Mesendoderm (in vitro differentiated cells): ENCODE results near the gene KPNA1.
"Not testable (repeated sequence)": the region's sequence is repeated elsewhere in the genome, so short reads cannot be mapped to it uniquely, and the experiment has no call there.

ENCODE experiments used
- DNase-seq: peaks from one replicate; pipeline ENCODE4 v3.0.0; 2013
- H2AK5ac ChIP-seq: 2 replicates; pipeline ENCODE4 v1.6.1; 2013; ENCODE audit warnings: low read length, inconsistent platforms
- H2BK120ac ChIP-seq: 2 replicates; pipeline ENCODE4 v1.6.1; 2013; ENCODE audit warnings: low read depth, mild to moderate bottlenecking, low read length, moderate library complexity, mixed read lengths
- H2BK15ac ChIP-seq: replicated peaks from 2 replicates; pipeline ENCODE4 v1.6.1; 2013; ENCODE audit warnings: low read depth, mild to moderate bottlenecking, moderate library complexity
- H2BK5ac ChIP-seq: 2 replicates; pipeline ENCODE4 v1.6.1; 2013; ENCODE audit warnings: low read length, inconsistent platforms
- H3K18ac ChIP-seq: 2 replicates; pipeline ENCODE4 v1.6.1; 2013; ENCODE audit warnings: mild to moderate bottlenecking, low read length, mixed read lengths
- H3K23ac ChIP-seq: one replicate; pipeline ENCODE4 v1.6.1; 2013; ENCODE audit warnings: low read length
- H3K27ac ChIP-seq: 2 replicates; pipeline ENCODE4 v1.5.1; 2013; ENCODE audit warnings: low read depth, mild to moderate bottlenecking, inconsistent platforms, low read length, moderate library complexity
- H3K27me3 ChIP-seq: 2 replicates; pipeline ENCODE4 v1.6.1; 2013; ENCODE audit warnings: low read length, control low read depth, mild to moderate bottlenecking, inconsistent platforms; ENCODE audit not compliant: insufficient read depth, poor library complexity
- H3K36me3 ChIP-seq: 2 replicates; pipeline ENCODE4 v1.6.1; 2013; ENCODE audit warnings: low read length, inconsistent platforms; ENCODE audit not compliant: control insufficient read depth, insufficient read depth
- H3K4ac ChIP-seq: one replicate; pipeline ENCODE4 v1.6.1; 2013; ENCODE audit warnings: low read depth, mild to moderate bottlenecking, low read length, moderate library complexity
- H3K4me1 ChIP-seq: 2 replicates; pipeline ENCODE4 v1.6.1; 2013; ENCODE audit warnings: low read depth, low read length, inconsistent platforms; ENCODE audit not compliant: control insufficient read depth
- H3K4me2 ChIP-seq: 2 replicates; pipeline ENCODE4 v1.6.1; 2013; ENCODE audit warnings: low read length
- H3K4me3 ChIP-seq: 2 replicates; pipeline ENCODE4 v1.5.1; 2013; ENCODE audit warnings: mild to moderate bottlenecking, low read length
- H3K56ac ChIP-seq: one replicate; pipeline ENCODE4 v1.6.1; 2013; ENCODE audit warnings: low read length
- H3K79me1 ChIP-seq: 2 replicates; pipeline ENCODE4 v1.6.1; 2013; ENCODE audit warnings: low read length, inconsistent platforms
- H3K79me2 ChIP-seq: 2 replicates; pipeline ENCODE4 v1.6.1; 2013; ENCODE audit warnings: mild to moderate bottlenecking, low read length; ENCODE audit not compliant: control insufficient read depth, insufficient read depth
- H3K9ac ChIP-seq: 2 replicates; pipeline ENCODE4 v1.6.1; 2013; ENCODE audit warnings: low read length, inconsistent platforms
- H4K5ac ChIP-seq: one replicate; pipeline ENCODE4 v1.6.1; 2013; ENCODE audit warnings: low read length
- H4K8ac ChIP-seq: one replicate; pipeline ENCODE4 v1.6.1; 2013; ENCODE audit warnings: low read depth, mild to moderate bottlenecking, control low read depth, low read length, moderate library complexity
- WGBS: extraction: QIAGEN DNeasy Blood & Tissue Kit; methylation state at CpG from one replicate; pipeline ENCODE4 v1.1.7; 2013; ENCODE audit warnings: low lambda C conversion rate, missing lambda C conversion rate; ENCODE audit not compliant: insufficient coverage; ENCODE audit errors: extremely low coverage; 5-methylcytosine and 5-hydroxymethylcytosine counted together

Gene KPNA1

GRCh38 chr3:122508944-122509343, 5.8 kb downstream of the KPNA1 start:
- not testable (repeated sequence) for H3K9ac ChIP-seq, H3K4ac ChIP-seq, H2BK15ac ChIP-seq, H3K36me3 ChIP-seq, H3K27ac ChIP-seq, H2BK5ac ChIP-seq, H3K79me1 ChIP-seq, H3K4me1 ChIP-seq, H4K5ac ChIP-seq, H2BK120ac ChIP-seq, H3K4me2 ChIP-seq, DNase-seq, H2AK5ac ChIP-seq, H4K8ac ChIP-seq, H3K18ac ChIP-seq, H3K56ac ChIP-seq, H3K27me3 ChIP-seq, H3K23ac ChIP-seq, H3K4me3 ChIP-seq
- peaks cover 71% of the 10 kb centered on the region for H3K79me2 ChIP-seq
- WGBS: no CpG with 5 or more reads among the region's 9 CpGs

- Histone ChIP-seq H3K56ac (no peak overlapping the region), H3K27me3 (no peaks in the 10 kb centered on the region), H3K27ac (no peak overlapping the region), H3K9ac (no peak overlapping the region), H3K36me3 (no peaks in the 10 kb centered on the region), H3K4me3 (no peak overlapping the region), H3K4me2 (no peak overlapping the region), H3K18ac (no peak overlapping the region), H3K4me1 (no peaks in the 10 kb centered on the region), H3K79me1 (peaks cover 7% of the 10 kb centered on the region), H3K4ac (no peak overlapping the region), H2AK5ac (no peak overlapping the region), H2BK15ac (no peak overlapping the region), H2BK5ac (no peak overlapping the region), H4K8ac (no peak overlapping the region), H4K5ac (no peak overlapping the region), H3K79me2 (peaks cover 69% of the 10 kb centered on the region), H3K23ac (no peak overlapping the region), H2BK120ac (no peak overlapping the region)
- DNase-seq: no peak
- WGBS: no CpG with 5 or more reads among the region's 2 CpGs
Observed at GRCh38 chr3:122508135-122508914, 6.4 kb downstream of the KPNA1 start.

DNA sequence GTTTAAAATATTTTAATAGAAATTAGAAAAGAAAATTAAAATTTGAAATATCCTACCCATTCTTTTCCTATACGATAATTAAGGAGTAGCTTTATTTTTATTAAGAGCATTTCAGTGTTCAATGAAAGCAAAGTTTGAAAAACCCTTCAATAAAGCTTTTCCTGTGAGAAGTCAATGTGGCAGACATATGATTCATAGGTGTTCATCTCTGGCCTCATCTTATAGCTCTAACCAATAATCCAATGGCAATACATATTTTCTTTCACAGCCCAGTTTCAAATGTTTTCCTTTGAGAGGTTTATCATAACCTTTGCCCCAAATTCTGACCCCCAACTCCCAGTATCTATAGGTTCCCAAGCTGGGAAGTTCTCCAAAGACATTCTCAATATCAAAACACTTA, 8.3 kb downstream of the KPNA1 start:
- H3K79me1 ChIP-seq: peaks cover 12% of the 10 kb centered on the region
- H3K4ac ChIP-seq: no peak overlapping the region
- no peak overlapping the region for H2AK5ac ChIP-seq
- no peak overlapping the region for H3K56ac ChIP-seq
- DNase-seq: no peak
- H3K79me2 ChIP-seq: peaks cover 74% of the 10 kb centered on the region
- H3K27ac ChIP-seq: no peak overlapping the region
- H2BK5ac ChIP-seq: no peak overlapping the region
- no peak overlapping the region for H3K4me2 ChIP-seq
- H3K4me3 ChIP-seq: no peak overlapping the region
- H4K8ac ChIP-seq: no peak overlapping the region
- no peak overlapping the region for H4K5ac ChIP-seq
- H3K4me1 ChIP-seq: no peaks in the 10 kb centered on the region
- no peak overlapping the region for H3K18ac ChIP-seq
- no peak overlapping the region for H2BK15ac ChIP-seq
- no CpG with 5 or more reads among the region's 1 CpG for WGBS
- H3K23ac ChIP-seq: no peak overlapping the region
- H3K27me3 ChIP-seq: no peaks in the 10 kb centered on the region
- no peak overlapping the region for H2BK120ac ChIP-seq
- H3K36me3 ChIP-seq: no peaks in the 10 kb centered on the region
- no peak overlapping the region for H3K9ac ChIP-seq

DNA sequence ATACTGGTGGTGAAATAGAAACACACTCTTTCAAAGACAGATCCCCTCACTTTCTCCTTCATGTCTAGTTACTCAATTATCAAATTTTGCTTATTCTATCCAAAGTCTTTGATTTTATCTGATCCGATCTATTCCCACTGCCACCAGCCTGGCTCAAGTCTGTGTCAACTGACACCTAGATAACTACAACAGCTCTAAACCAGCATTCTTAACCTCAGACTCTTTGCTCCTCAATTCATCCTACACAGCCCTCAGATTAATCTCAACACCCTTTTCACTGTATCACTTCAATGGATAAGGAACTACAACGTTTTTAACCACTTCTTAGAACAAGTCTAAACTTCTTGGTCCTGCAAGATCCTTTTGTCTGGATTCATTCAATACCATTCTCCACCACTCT, 9.1 kb downstream of the KPNA1 start:
- Histone ChIP-seq H3K18ac (no peak overlapping the region), H3K4ac (no peak overlapping the region), H2BK15ac (no peak overlapping the region), H3K4me1 (no peaks in the 10 kb centered on the region), H3K4me3 (no peak overlapping the region), H3K79me1 (peaks cover 12% of the 10 kb centered on the region), H3K56ac (no peak overlapping the region), H3K23ac (no peak overlapping the region), H3K4me2 (no peak overlapping the region), H3K9ac (no peak overlapping the region), H2BK120ac (no peak overlapping the region), H2AK5ac (no peak overlapping the region), H4K8ac (no peak overlapping the region), H3K27me3 (no peaks in the 10 kb centered on the region), H2BK5ac (no peak overlapping the region), H4K5ac (no peak overlapping the region), H3K36me3 (no peaks in the 10 kb centered on the region), H3K79me2 (peaks cover 69% of the 10 kb centered on the region), H3K27ac (no peak overlapping the region)
- WGBS: no CpG with 5 or more reads among the region's 2 CpGs
- DNase-seq: peak; percentile 80

DNA sequence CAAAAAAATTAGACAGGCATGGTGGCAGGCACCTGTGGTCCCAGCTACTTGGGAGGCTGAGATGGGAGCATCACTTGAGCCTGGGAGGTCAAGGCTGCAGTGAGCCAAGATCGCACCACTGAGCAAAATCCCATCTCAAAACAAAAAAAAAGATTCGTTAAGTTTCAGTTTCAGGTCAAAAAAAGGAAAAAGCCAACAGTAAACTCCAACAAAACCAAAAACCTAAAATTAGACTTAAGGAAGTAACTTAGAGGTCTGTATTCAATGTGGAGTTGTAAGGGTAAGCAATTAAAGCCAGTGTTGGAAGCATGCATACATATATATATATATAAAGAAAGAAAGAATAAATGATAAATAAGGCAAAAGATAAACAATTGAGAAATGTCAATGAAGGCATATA, 11.8 kb downstream of the KPNA1 start:
- H3K4me1 ChIP-seq: no peaks in the 10 kb centered on the region
- no CpG with 5 or more reads among the region's 2 CpGs for WGBS
- no peak overlapping the region for H3K4me2 ChIP-seq
- no peak overlapping the region for H4K8ac ChIP-seq
- H3K27ac ChIP-seq: no peak overlapping the region
- no peak overlapping the region for H3K9ac ChIP-seq
- no peak overlapping the region for H4K5ac ChIP-seq
- peaks cover 54% of the 10 kb centered on the region for H3K79me2 ChIP-seq
- no peaks in the 10 kb centered on the region for H3K27me3 ChIP-seq
- H3K79me1 ChIP-seq: peaks cover 11% of the 10 kb centered on the region
- H2BK5ac ChIP-seq: no peak overlapping the region
- no peak overlapping the region for H3K4ac ChIP-seq
- DNase-seq: no peak
- no peak overlapping the region for H3K4me3 ChIP-seq
- H3K56ac ChIP-seq: no peak overlapping the region
- no peak overlapping the region for H2AK5ac ChIP-seq
- no peaks in the 10 kb centered on the region for H3K36me3 ChIP-seq
- no peak overlapping the region for H3K18ac ChIP-seq
- no peak overlapping the region for H3K23ac ChIP-seq
- no peak overlapping the region for H2BK120ac ChIP-seq
- H2BK15ac ChIP-seq: no peak overlapping the region

GRCh38 chr3:122502139-122502538, 12.6 kb downstream of the KPNA1 start:
- H3K36me3 ChIP-seq: no peaks in the 10 kb centered on the region
- no peak overlapping the region for H3K4me2 ChIP-seq
- H3K4ac ChIP-seq: no peak overlapping the region
- no peak overlapping the region for H3K4me3 ChIP-seq
- peak; percentile 31 for DNase-seq
- H2BK15ac ChIP-seq: no peak overlapping the region
- no peak overlapping the region for H3K27ac ChIP-seq
- WGBS: no CpG with 5 or more reads among the region's 2 CpGs
- no peak overlapping the region for H3K18ac ChIP-seq
- H3K23ac ChIP-seq: no peak overlapping the region
- H3K27me3 ChIP-seq: no peaks in the 10 kb centered on the region
- no peak overlapping the region for H4K5ac ChIP-seq
- no peak overlapping the region for H3K56ac ChIP-seq
- H3K4me1 ChIP-seq: no peaks in the 10 kb centered on the region
- peaks cover 57% of the 10 kb centered on the region for H3K79me2 ChIP-seq
- no peak overlapping the region for H2BK120ac ChIP-seq
- H4K8ac ChIP-seq: no peak overlapping the region
- no peak overlapping the region for H3K9ac ChIP-seq
- H3K79me1 ChIP-seq: peaks cover 12% of the 10 kb centered on the region
- no peak overlapping the region for H2BK5ac ChIP-seq
- no peak overlapping the region for H2AK5ac ChIP-seq
